A549 (cell line): ENCODE results near the gene CTCF. TPM values are rescaled to one million over a fixed set of nuclear protein-coding genes. Genes with fewer than 3 reads are reported as not detected.

Source experiments
- ATAC-seq, 2 experiments: fragments of 200-7000 bp in 1 of 2; fragments of >200 bp in 1 of 2; cut with Nextera tagmentation in 1 of 2; cut with Tn5 transposase in 1 of 2; 3 replicates each; pipeline versions ENCODE4 v1.8.0 to v1.9.1; 2018 to 2020; ENCODE audit warnings: mild to moderate bottlenecking in 1 of 2, moderate library complexity in 1 of 2
- CTCF ChIA-PET: fragments of 300-600 bp; sonication (Branson Sonifier 250); formaldehyde crosslinking; extraction: SDS; loops from one replicate; lab custom pipeline; 2021; ENCODE audit warnings: antibody characterized with exemption, inconsistent platforms; lab: Yijun Ruan, JAX
- POLR2A ChIA-PET: fragments of 350-600 bp; formaldehyde crosslinking; extraction: SDS; loops from one replicate; lab custom pipeline; 2021; ENCODE audit warnings: antibody characterized with exemption, inconsistent platforms; lab: Yijun Ruan, JAX
- DNase-seq, 2 experiments: peaks; one replicate each; pipeline versions ENCODE4 v3.0.0 to v3.0.0-alpha.2; 2011 to 2016; ENCODE audit warnings: low read depth in 1 of 2, low spot score in 1 of 2
- FAIRE-seq: peaks from 2 replicates; lab custom pipeline; 2011; peaks lifted over from hg19 to GRCh38; lab: Jason Lieb, UNC
- H3K27ac ChIP-seq, 2 experiments: fragments of >200 bp; sonication (Bioruptor Twin); formaldehyde crosslinking; 3 replicates each; pipeline ENCODE4 v1.5.1; 2016 to 2017
- H3K4me1 ChIP-seq: fragments of >200 bp; sonication (Bioruptor Twin); formaldehyde crosslinking; 3 replicates; pipeline ENCODE4 v1.6.1; 2016
- H3K4me2 ChIP-seq: fragments of >200 bp; sonication (Bioruptor Twin); formaldehyde crosslinking; 3 replicates; pipeline ENCODE4 v1.6.1; 2016
- H3K4me3 ChIP-seq: fragments of >200 bp; sonication (Bioruptor Twin); formaldehyde crosslinking; 3 replicates; pipeline ENCODE4 v1.5.1; 2016
- H3K9me3 ChIP-seq: fragments of >200 bp; sonication (Bioruptor Twin); formaldehyde crosslinking; 3 replicates; pipeline ENCODE4 v1.6.1; 2016
- BHLHE40 ChIP-seq: IDR thresholded peaks from 2 replicates; pipeline ENCODE4 v1.6.1; 2012; ENCODE audit warnings: low read depth, low read length, inconsistent platforms
- CBX8 ChIP-seq: fragments of 200-600 bp; sonication (generic); IDR thresholded peaks from 2 replicates; pipeline ENCODE4 v1.6.1; 2016
- CTCF ChIP-seq: fragments of >200 bp; sonication (Bioruptor Twin); formaldehyde crosslinking; IDR thresholded peaks from 3 replicates; pipeline ENCODE4 v1.5.1; 2016
- E2F6 ChIP-seq: IDR thresholded peaks from 2 replicates; pipeline ENCODE4 v1.6.1; 2012; ENCODE audit warnings: low read depth, borderline replicate concordance
- EHF ChIP-seq: fragments of 250-450 bp; sonication (Bioruptor Pico); IDR thresholded peaks from 2 replicates; pipeline ENCODE4 v1.5.0; 2020; ENCODE audit warnings: mild to moderate bottlenecking
- EHMT2 ChIP-seq: fragments of 200-600 bp; sonication (generic); IDR thresholded peaks from 2 replicates; pipeline ENCODE4 v1.6.1; 2016; ENCODE audit warnings: antibody characterized with exemption, low read depth, mild to moderate bottlenecking, moderate library complexity
- FOSB ChIP-seq: fragments of 250-450 bp; sonication (Bioruptor Pico); IDR thresholded peaks from 2 replicates; pipeline ENCODE4 v1.5.0; 2020; ENCODE audit warnings: mild to moderate bottlenecking, moderate library complexity
- FOSL2 ChIP-seq, 2 experiments: fragments of 450-650 bp in 1 of 2; fragments of >200 bp in 1 of 2; sonication (Bioruptor Twin) in 1 of 2; formaldehyde crosslinking; IDR thresholded peaks; 2 replicates each; pipeline versions ENCODE4 v1.5.0 to v1.6.1; 2016 to 2020; ENCODE audit warnings: mild to moderate bottlenecking in 1 of 2, moderate library complexity in 1 of 2
- FOXS1 ChIP-seq: fragments of 250-450 bp; sonication (Bioruptor Pico); IDR thresholded peaks from 2 replicates; pipeline ENCODE4 v1.5.0; 2020; ENCODE audit warnings: mild to moderate bottlenecking, moderate library complexity
- HDAC2 ChIP-seq: fragments of 200-600 bp; sonication (generic); IDR thresholded peaks from 2 replicates; pipeline ENCODE4 v1.6.1; 2016
- HMGXB4 ChIP-seq: fragments of 250-450 bp; sonication (Bioruptor Pico); IDR thresholded peaks from 2 replicates; pipeline ENCODE4 v1.5.0; 2021; ENCODE audit warnings: mild to moderate bottlenecking, moderate library complexity, borderline replicate concordance
- HOXB13 ChIP-seq: fragments of 250-450 bp; sonication (Bioruptor Pico); IDR thresholded peaks from 2 replicates; pipeline ENCODE4 v1.5.0; 2020; ENCODE audit warnings: low read depth, mild to moderate bottlenecking, moderate library complexity
- JUN ChIP-seq, 2 experiments: fragments of >200 bp; sonication (Bioruptor Twin); formaldehyde crosslinking; IDR thresholded peaks; 2 replicates in 1 of 2; 3 replicates in 1 of 2; pipeline ENCODE4 v1.6.1; 2016 to 2017
- MAFK ChIP-seq: fragments of 450-650 bp; IDR thresholded peaks from 2 replicates; pipeline ENCODE4 v1.6.1; 2014; ENCODE audit not compliant: partially characterized antibody
- MAX ChIP-seq: IDR thresholded peaks from 2 replicates; pipeline ENCODE4 v1.6.1; 2012
- MAZ ChIP-seq: fragments of 150-350 bp; IDR thresholded peaks from 2 replicates; pipeline ENCODE4 v1.6.1; 2014; ENCODE audit warnings: antibody characterized with exemption, low read depth, low read length, borderline replicate concordance
- MYC ChIP-seq: IDR thresholded peaks from 2 replicates; pipeline ENCODE4 v1.6.1; 2012; ENCODE audit warnings: mild to moderate bottlenecking, inconsistent platforms, low read length, improper control_type of control experiment, borderline replicate concordance
- NR3C1 ChIP-seq: fragments of >200 bp; sonication (Bioruptor Twin); formaldehyde crosslinking; IDR thresholded peaks from 3 replicates; pipeline ENCODE4 v1.6.1; 2017
- PHF8 ChIP-seq: fragments of 200-600 bp; sonication (generic); IDR thresholded peaks from 2 replicates; pipeline ENCODE4 v1.6.1; 2016; ENCODE audit warnings: low read depth, mild to moderate bottlenecking, antibody characterized with exemption, moderate library complexity, borderline replicate concordance
- POLR2A ChIP-seq: IDR thresholded peaks from 2 replicates; pipeline ENCODE4 v1.6.1; 2012; ENCODE audit warnings: mild to moderate bottlenecking, low read length
- RAD21 ChIP-seq, 2 experiments: fragments of >200 bp in 1 of 2; sonication (Bioruptor Twin) in 1 of 2; formaldehyde crosslinking in 1 of 2; IDR thresholded peaks in 1 of 2; conservative IDR thresholded peaks in 1 of 2; 2 replicates in 1 of 2; 3 replicates in 1 of 2; pipeline ENCODE4 v1.6.1; 2012 to 2018; ENCODE audit warnings: inconsistent platforms in 1 of 2
- RARB ChIP-seq: fragments of 250-450 bp; sonication (Bioruptor Pico); IDR thresholded peaks from 2 replicates; pipeline ENCODE4 v1.8.0; 2021; ENCODE audit warnings: mild to moderate bottlenecking, moderate library complexity
- SMC3 ChIP-seq: fragments of >200 bp; sonication (Bioruptor Twin); formaldehyde crosslinking; IDR thresholded peaks from 3 replicates; pipeline ENCODE4 v1.6.1; 2018; ENCODE audit warnings: inconsistent platforms
- TFCP2L1 ChIP-seq: fragments of 250-450 bp; sonication (Bioruptor Pico); IDR thresholded peaks from 2 replicates; pipeline ENCODE4 v1.5.0; 2021; ENCODE audit warnings: mild to moderate bottlenecking
- TP53 ChIP-seq: fragments of 250-450 bp; sonication (Bioruptor Pico); IDR thresholded peaks from 2 replicates; pipeline ENCODE4 v1.5.0; 2021; ENCODE audit warnings: mild to moderate bottlenecking, moderate library complexity
- ZC3H11A ChIP-seq: fragments of 450-650 bp; IDR thresholded peaks from 2 replicates; pipeline ENCODE4 v1.6.1; 2014; ENCODE audit warnings: antibody characterized with exemption, mild to moderate bottlenecking
- ZFP36 ChIP-seq: fragments of 450-650 bp; IDR thresholded peaks from 2 replicates; pipeline ENCODE4 v1.6.1; 2014; ENCODE audit warnings: borderline replicate concordance; ENCODE audit not compliant: partially characterized antibody
- WGBS: methylation state at CpG from one replicate; pipeline ENCODE4 v1.1.6; 2017; ENCODE audit errors: missing lambda C conversion rate; 5-methylcytosine and 5-hydroxymethylcytosine counted together
- polyA plus RNA-seq, 4 experiments: library from polyadenylated mRNA; depleted of rRNA in 3 of 4; stranded (reverse); fragments of >200 nt; fragmentation: RNase III in 1 of 4; extraction: RNeasy Plus Mini Kit Qiagen cat#74134 plus additional on column Dnase treatment in 1 of 4; gene quantifications; 2 replicates in 3 of 4; 3 replicates in 1 of 4; pipeline ENCODE4 v1.2.3, GENCODE V29; 2011 to 2017

CTCF gene
- polyA plus RNA-seq, 2 of the 4 experiments (the other 2 are of a cell fraction): 42.5 to 58.4 TPM

GRCh38 chr16:67521095-67521804 is 41.1 kb upstream of the CTCF start:
- WGBS: under 1% methylated on average over 22 of the region's 25 CpGs
- ATAC-seq: peak; percentile 88 to 91
- TF ChIP-seq BHLHE40 (no peak), JUN (IDR thresholded peaks at IDR 0.05) (peak in 1 of 2 experiments; percentile 42; a peak in 1 of 5 replicates), POLR2A (peak; percentile 80), MAZ (0 out of 2 replicates have a peak, but pooled peaks have one; percentile 52), CBX8 (no peak), FOSB (CRISPR knock-in tag) (no peak), HMGXB4 (no peak), SMC3 (peak; percentile 74), CTCF (peak; percentile 93), EHF (CRISPR knock-in tag) (no peak), RAD21 (conservative IDR thresholded peaks at IDR 0.05 in 1 of 2, IDR thresholded peaks at IDR 0.05 in 1 of 2) (peak; percentile 93 to 95), MAFK (peak; percentile 70), PHF8 (peak; percentile 64; the same call in 1 of the 2 replicates), MAX (peak; percentile 51; the same call in 1 of the 2 replicates), TP53 (0 out of 2 replicates have a peak, but pooled peaks have one; percentile 39)
- DNase-seq: peak; percentile 94 to 96
- peak overlapping the region; percentile 64 for H3K4me3 ChIP-seq
- H3K27ac ChIP-seq: peak overlapping the region; percentile 92 to 95
- ChIA-PET POLR2A (interaction anchor here (0.9 to 1.5 kb wide), 7 partner anchors 8 to 139 kb away, joined by 3 to 12 read pairs (median 5); partner anchors contain the start of genes ACD, ATP6V0D1, CTCF and PARD6A), CTCF (interaction anchor here (0.6 to 8.7 kb wide), 74 partner anchors 10 to 785 kb away, joined by 3 to 301 read pairs (median 5); partner anchors contain the start of genes ACD, AGRP, ATP6V0D1 and C16orf86)
- H3K4me1 ChIP-seq: peaks cover 52% of the 10 kb centered on the region
- H3K4me2 ChIP-seq: peak overlapping the region; percentile 98
- FAIRE-seq: peak; percentile 73
- no peaks in the 10 kb centered on the region for H3K9me3 ChIP-seq

- 49% methylated on average over 11 of the region's 11 CpGs for WGBS
- Histone ChIP-seq H3K9me3 (no peaks in the 10 kb centered on the region), H3K4me3 (no peak overlapping the region), H3K4me2 (peak overlapping the region; percentile 52), H3K27ac (peak overlapping the region in 1 of 2 experiments; percentile 42; a peak in 3 of 6 replicates), H3K4me1 (peaks cover 50% of the 10 kb centered on the region)
- ATAC-seq: no peak
- no peak for DNase-seq
- ChIA-PET POLR2A (no interaction called here), CTCF (interaction anchor here (0.6 to 8.7 kb wide), 7 partner anchors 8 to 674 kb away, joined by 3 to 301 read pairs (median 9); partner anchors contain the start of genes CARMIL2 and CTCF)
- no peak for FAIRE-seq
- TF ChIP-seq CBX8 (no peak), TP53 (no peak), HDAC2 (no peak), PHF8 (no peak), HOXB13 (CRISPR knock-in tag) (no peak), TFCP2L1 (CRISPR knock-in tag) (no peak), NR3C1 (no peak), FOXS1 (CRISPR knock-in tag) (no peak), E2F6 (no peak), EHMT2 (no peak), FOSL2 (IDR thresholded peaks at IDR 0.05) (no peak), FOSL2 (CRISPR knock-in tag; IDR thresholded peaks at IDR 0.05) (no peak), EHF (CRISPR knock-in tag) (no peak), RARB (CRISPR knock-in tag) (no peak), MYC (no peak), ZFP36 (no peak), ZC3H11A (no peak), POLR2A (no peak)
Measured at GRCh38 chr16:67525176-67525860, 37.0 kb upstream of the CTCF start.
